ENCODE data around the gene SPRY4. TPM values are rescaled to one million over a fixed set of nuclear protein-coding genes. Genes with fewer than 3 reads are reported as not detected.

Gene SPRY4
- total and polyA plus RNA-seq, 2 of the 13 experiments (the other 11 are each of a cell fraction or from before 2014, with no cell fraction given): 8.9 to 17.8 TPM

- TF ChIP-seq, protein P1, sequence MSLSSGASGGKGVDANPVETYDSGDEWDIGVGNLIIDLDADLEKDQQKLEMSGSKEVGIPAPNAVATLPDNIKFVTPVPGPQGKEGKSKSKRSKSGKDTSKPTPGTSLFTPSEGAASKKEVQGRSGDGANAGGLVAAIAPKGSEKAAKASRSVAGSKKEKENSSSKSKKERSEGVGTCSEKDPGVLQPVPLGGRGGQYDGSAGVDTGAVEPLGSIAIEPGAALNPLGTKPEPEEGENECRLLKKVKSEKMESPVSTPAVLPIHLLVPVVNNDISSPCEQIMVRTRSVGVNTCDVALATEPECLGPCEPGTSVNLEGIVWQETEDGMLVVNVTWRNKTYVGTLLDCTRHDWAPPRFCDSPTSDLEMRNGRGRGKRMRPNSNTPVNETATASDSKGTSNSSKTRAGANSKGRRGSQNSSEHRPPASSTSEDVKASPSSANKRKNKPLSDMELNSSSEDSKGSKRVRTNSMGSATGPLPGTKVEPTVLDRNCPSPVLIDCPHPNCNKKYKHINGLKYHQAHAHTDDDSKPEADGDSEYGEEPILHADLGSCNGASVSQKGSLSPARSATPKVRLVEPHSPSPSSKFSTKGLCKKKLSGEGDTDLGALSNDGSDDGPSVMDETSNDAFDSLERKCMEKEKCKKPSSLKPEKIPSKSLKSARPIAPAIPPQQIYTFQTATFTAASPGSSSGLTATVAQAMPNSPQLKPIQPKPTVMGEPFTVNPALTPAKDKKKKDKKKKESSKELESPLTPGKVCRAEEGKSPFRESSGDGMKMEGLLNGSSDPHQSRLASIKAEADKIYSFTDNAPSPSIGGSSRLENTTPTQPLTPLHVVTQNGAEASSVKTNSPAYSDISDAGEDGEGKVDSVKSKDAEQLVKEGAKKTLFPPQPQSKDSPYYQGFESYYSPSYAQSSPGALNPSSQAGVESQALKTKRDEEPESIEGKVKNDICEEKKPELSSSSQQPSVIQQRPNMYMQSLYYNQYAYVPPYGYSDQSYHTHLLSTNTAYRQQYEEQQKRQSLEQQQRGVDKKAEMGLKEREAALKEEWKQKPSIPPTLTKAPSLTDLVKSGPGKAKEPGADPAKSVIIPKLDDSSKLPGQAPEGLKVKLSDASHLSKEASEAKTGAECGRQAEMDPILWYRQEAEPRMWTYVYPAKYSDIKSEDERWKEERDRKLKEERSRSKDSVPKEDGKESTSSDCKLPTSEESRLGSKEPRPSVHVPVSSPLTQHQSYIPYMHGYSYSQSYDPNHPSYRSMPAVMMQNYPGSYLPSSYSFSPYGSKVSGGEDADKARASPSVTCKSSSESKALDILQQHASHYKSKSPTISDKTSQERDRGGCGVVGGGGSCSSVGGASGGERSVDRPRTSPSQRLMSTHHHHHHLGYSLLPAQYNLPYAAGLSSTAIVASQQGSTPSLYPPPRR (CRISPR knock-in tag; IDR thresholded peaks at IDR 0.05; ENCODE audit: borderline replicate concordance): peak; percentile 86
- TF ChIP-seq ZNF512 (CRISPR knock-in tag; IDR thresholded peaks at IDR 0.05) (no peak), ZNF431 (CRISPR knock-in tag; IDR thresholded peaks at IDR 0.05; ENCODE audit: borderline replicate concordance, low read depth) (0 out of 2 replicates have a peak, but pooled peaks have one; percentile 22), ZNF383 (CRISPR knock-in tag; IDR thresholded peaks at IDR 0.05; ENCODE audit: borderline replicate concordance) (0 out of 2 replicates have a peak, but pooled peaks have one; percentile 60), ZNF34 (CRISPR knock-in tag; IDR thresholded peaks at IDR 0.05; ENCODE audit: borderline replicate concordance) (no peak), SP5 (CRISPR knock-in tag; IDR thresholded peaks at IDR 0.05; ENCODE audit: borderline replicate concordance, low read depth) (peak; percentile 100), ARID4A (CRISPR knock-in tag; IDR thresholded peaks at IDR 0.05; ENCODE audit: borderline replicate concordance) (peak; percentile 58; the same call in 1 of the 2 replicates), SYNCRIP (IDR thresholded peaks at IDR 0.05; ENCODE audit: insufficient read depth, low read depth, low read length) (no peak), ZNF672 (CRISPR knock-in tag; IDR thresholded peaks at IDR 0.05) (no peak)
- TF ChIP-seq, protein P2, sequence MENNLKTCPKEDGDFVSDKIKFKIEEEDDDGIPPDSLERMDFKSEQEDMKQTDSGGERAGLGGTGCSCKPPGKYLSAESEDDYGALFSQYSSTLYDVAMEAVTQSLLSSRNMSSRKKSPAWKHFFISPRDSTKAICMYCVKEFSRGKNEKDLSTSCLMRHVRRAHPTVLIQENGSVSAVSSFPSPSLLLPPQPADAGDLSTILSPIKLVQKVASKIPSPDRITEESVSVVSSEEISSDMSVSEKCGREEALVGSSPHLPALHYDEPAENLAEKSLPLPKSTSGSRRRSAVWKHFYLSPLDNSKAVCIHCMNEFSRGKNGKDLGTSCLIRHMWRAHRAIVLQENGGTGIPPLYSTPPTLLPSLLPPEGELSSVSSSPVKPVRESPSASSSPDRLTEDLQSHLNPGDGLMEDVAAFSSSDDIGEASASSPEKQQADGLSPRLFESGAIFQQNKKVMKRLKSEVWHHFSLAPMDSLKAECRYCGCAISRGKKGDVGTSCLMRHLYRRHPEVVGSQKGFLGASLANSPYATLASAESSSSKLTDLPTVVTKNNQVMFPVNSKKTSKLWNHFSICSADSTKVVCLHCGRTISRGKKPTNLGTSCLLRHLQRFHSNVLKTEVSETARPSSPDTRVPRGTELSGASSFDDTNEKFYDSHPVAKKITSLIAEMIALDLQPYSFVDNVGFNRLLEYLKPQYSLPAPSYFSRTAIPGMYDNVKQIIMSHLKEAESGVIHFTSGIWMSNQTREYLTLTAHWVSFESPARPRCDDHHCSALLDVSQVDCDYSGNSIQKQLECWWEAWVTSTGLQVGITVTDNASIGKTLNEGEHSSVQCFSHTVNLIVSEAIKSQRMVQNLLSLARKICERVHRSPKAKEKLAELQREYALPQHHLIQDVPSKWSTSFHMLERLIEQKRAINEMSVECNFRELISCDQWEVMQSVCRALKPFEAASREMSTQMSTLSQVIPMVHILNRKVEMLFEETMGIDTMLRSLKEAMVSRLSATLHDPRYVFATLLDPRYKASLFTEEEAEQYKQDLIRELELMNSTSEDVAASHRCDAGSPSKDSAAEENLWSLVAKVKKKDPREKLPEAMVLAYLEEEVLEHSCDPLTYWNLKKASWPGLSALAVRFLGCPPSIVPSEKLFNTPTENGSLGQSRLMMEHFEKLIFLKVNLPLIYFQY (CRISPR knock-in tag; IDR thresholded peaks at IDR 0.05; ENCODE audit: borderline replicate concordance): 0 out of 2 replicates have a peak, but pooled peaks have one; percentile 24
- TF ChIP-seq, protein P3, sequence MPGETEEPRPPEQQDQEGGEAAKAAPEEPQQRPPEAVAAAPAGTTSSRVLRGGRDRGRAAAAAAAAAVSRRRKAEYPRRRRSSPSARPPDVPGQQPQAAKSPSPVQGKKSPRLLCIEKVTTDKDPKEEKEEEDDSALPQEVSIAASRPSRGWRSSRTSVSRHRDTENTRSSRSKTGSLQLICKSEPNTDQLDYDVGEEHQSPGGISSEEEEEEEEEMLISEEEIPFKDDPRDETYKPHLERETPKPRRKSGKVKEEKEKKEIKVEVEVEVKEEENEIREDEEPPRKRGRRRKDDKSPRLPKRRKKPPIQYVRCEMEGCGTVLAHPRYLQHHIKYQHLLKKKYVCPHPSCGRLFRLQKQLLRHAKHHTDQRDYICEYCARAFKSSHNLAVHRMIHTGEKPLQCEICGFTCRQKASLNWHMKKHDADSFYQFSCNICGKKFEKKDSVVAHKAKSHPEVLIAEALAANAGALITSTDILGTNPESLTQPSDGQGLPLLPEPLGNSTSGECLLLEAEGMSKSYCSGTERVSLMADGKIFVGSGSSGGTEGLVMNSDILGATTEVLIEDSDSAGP (CRISPR knock-in tag; IDR thresholded peaks at IDR 0.05; ENCODE audit: borderline replicate concordance): peak; percentile 84
These were observed 35.8 kb upstream of the SPRY4 start (continued) for GRCh38 chr5:142360607-142361120.

All from HepG2 (cell line).